HepG2 (cell line): ENCODE data around the gene ROBO3.

ENCODE experiments used
- EP300 ChIP-seq, 3 experiments: sonication (generic) in 1 of 3; formaldehyde crosslinking in 1 of 3; IDR thresholded peaks; 2 replicates each; pipeline versions ENCODE4 v1.5.1 to v1.6.1; 2011 to 2020; ENCODE audit warnings: low read depth in 2 of 3, low read length in 2 of 3, borderline replicate concordance in 1 of 3, improper control_type of control experiment in 1 of 3, mild to moderate bottlenecking in 1 of 3, missing genetic modification reagents in 1 of 3, moderate library complexity in 1 of 3
- EZH2 ChIP-seq: conservative IDR thresholded peaks from 2 replicates; pipeline ENCODE4 v1.6.1; 2012; ENCODE audit warnings: mild to moderate bottlenecking, low read depth, low read length, moderate library complexity
- IKZF4 ChIP-seq: sonication (generic); formaldehyde crosslinking; IDR thresholded peaks from 2 replicates; pipeline ENCODE4 v1.5.1; 2020; ENCODE audit warnings: borderline replicate concordance, mild to moderate bottlenecking, low read depth, missing genetic modification reagents; ENCODE audit errors: not compliant biosample characterization
- MAFG ChIP-seq: sonication (generic); formaldehyde crosslinking; IDR thresholded peaks from 2 replicates; pipeline ENCODE4 v1.5.1; 2020; ENCODE audit warnings: mild to moderate bottlenecking, missing genetic modification reagents
- MAZ ChIP-seq, 2 experiments: sonication (generic) in 1 of 2; formaldehyde crosslinking in 1 of 2; IDR thresholded peaks; 2 replicates each; pipeline versions ENCODE4 v1.5.0 to v1.6.1; 2012 to 2020; ENCODE audit warnings: low read depth in 2 of 2, mild to moderate bottlenecking in 2 of 2, borderline replicate concordance in 1 of 2, improper control_type of control experiment in 1 of 2, low read length in 1 of 2, missing genetic modification reagents in 1 of 2, moderate library complexity in 1 of 2
- MXD4 ChIP-seq: IDR thresholded peaks from 2 replicates; pipeline ENCODE4 v1.6.1; 2016; ENCODE audit warnings: mild to moderate bottlenecking, missing biosample characterization, missing genetic modification reagents
- SOX6 ChIP-seq, 2 experiments: fragments of 450-650 bp in 1 of 2; sonication (generic) in 1 of 2; formaldehyde crosslinking in 1 of 2; IDR thresholded peaks; 2 replicates each; pipeline versions ENCODE4 v1.4.0 to v1.6.1; 2017 to 2020; ENCODE audit warnings: antibody characterized with exemption in 1 of 2, mild to moderate bottlenecking in 1 of 2, missing genetic modification reagents in 1 of 2
- ZNF432 ChIP-seq: sonication (generic); formaldehyde crosslinking; IDR thresholded peaks from 2 replicates; pipeline ENCODE4 v1.5.0; 2020; ENCODE audit warnings: missing genetic modification reagents, mild to moderate bottlenecking, borderline replicate concordance
- TF ChIP-seq, protein P1 (sequence below): sonication (generic); formaldehyde crosslinking; IDR thresholded peaks from 2 replicates; pipeline ENCODE4 v1.5.0; 2020; ENCODE audit warnings: mild to moderate bottlenecking, missing genetic modification reagents, moderate library complexity
- TF ChIP-seq, protein P2 (sequence below): sonication (generic); formaldehyde crosslinking; conservative IDR thresholded peaks from 2 replicates; pipeline ENCODE4 v1.4.0; 2020; ENCODE audit warnings: missing genetic modification reagents
- TF ChIP-seq, protein P3 (sequence below): IDR thresholded peaks from 2 replicates; pipeline ENCODE4 v1.6.1; 2016; ENCODE audit warnings: low read depth, control low read depth
- TF ChIP-seq, protein P4 (sequence below): sonication (generic); formaldehyde crosslinking; IDR thresholded peaks from 2 replicates; pipeline ENCODE4 v1.5.1; 2020; ENCODE audit warnings: mild to moderate bottlenecking, missing genetic modification reagents, borderline replicate concordance
- TF ChIP-seq, protein P5 (sequence below): IDR thresholded peaks from 2 replicates; pipeline ENCODE4 v1.4.0; 2020; ENCODE audit warnings: mild to moderate bottlenecking, missing genetic modification reagents
- TF ChIP-seq, protein P6 (sequence below): sonication (generic); formaldehyde crosslinking; IDR thresholded peaks from 2 replicates; pipeline ENCODE4 v1.4.0; 2020; ENCODE audit warnings: missing genetic modification reagents, low read depth, mild to moderate bottlenecking, borderline replicate concordance

DNA sequence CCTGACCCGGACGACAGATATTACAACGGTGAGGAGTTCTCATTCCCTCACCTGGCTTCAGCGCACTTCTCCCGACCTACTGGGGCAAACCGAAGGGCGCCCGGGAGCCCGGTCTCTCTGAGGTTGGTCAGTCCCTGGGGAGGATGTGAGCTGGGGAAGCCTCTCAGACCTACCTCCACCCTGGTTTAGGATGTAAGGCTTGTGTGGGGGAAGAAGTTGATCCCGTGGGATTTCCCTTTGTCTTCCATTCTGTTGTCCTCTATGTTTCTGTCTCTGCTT is 12.3 kb downstream of the ROBO3 start:
- TF ChIP-seq MXD4 (CRISPR knock-in tag), result no peak
- TF ChIP-seq SOX6 (IDR thresholded peaks at IDR 0.05), result no peak
- TF ChIP-seq SOX6 (CRISPR knock-in tag; IDR thresholded peaks at IDR 0.05), result no peak
- TF ChIP-seq, protein P1, sequence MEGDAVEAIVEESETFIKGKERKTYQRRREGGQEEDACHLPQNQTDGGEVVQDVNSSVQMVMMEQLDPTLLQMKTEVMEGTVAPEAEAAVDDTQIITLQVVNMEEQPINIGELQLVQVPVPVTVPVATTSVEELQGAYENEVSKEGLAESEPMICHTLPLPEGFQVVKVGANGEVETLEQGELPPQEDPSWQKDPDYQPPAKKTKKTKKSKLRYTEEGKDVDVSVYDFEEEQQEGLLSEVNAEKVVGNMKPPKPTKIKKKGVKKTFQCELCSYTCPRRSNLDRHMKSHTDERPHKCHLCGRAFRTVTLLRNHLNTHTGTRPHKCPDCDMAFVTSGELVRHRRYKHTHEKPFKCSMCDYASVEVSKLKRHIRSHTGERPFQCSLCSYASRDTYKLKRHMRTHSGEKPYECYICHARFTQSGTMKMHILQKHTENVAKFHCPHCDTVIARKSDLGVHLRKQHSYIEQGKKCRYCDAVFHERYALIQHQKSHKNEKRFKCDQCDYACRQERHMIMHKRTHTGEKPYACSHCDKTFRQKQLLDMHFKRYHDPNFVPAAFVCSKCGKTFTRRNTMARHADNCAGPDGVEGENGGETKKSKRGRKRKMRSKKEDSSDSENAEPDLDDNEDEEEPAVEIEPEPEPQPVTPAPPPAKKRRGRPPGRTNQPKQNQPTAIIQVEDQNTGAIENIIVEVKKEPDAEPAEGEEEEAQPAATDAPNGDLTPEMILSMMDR, result no peak
- TF ChIP-seq ZNF432 (CRISPR knock-in tag), result no peak
- TF ChIP-seq MAFG, result no peak
- TF ChIP-seq, protein P2, sequence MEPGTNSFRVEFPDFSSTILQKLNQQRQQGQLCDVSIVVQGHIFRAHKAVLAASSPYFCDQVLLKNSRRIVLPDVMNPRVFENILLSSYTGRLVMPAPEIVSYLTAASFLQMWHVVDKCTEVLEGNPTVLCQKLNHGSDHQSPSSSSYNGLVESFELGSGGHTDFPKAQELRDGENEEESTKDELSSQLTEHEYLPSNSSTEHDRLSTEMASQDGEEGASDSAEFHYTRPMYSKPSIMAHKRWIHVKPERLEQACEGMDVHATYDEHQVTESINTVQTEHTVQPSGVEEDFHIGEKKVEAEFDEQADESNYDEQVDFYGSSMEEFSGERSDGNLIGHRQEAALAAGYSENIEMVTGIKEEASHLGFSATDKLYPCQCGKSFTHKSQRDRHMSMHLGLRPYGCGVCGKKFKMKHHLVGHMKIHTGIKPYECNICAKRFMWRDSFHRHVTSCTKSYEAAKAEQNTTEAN (CRISPR knock-in tag), result no peak
- TF ChIP-seq, protein P3, sequence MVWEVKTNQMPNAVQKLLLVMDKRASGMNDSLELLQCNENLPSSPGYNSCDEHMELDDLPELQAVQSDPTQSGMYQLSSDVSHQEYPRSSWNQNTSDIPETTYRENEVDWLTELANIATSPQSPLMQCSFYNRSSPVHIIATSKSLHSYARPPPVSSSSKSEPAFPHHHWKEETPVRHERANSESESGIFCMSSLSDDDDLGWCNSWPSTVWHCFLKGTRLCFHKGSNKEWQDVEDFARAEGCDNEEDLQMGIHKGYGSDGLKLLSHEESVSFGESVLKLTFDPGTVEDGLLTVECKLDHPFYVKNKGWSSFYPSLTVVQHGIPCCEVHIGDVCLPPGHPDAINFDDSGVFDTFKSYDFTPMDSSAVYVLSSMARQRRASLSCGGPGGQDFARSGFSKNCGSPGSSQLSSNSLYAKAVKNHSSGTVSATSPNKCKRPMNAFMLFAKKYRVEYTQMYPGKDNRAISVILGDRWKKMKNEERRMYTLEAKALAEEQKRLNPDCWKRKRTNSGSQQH (CRISPR knock-in tag), result no peak
- no peak for TF ChIP-seq MAZ (IDR thresholded peaks at IDR 0.05; ENCODE audit: borderline replicate concordance, low read depth, low read length)
- TF ChIP-seq MAZ (CRISPR knock-in tag; IDR thresholded peaks at IDR 0.05; ENCODE audit: low read depth), result no peak
- TF ChIP-seq, protein P4, sequence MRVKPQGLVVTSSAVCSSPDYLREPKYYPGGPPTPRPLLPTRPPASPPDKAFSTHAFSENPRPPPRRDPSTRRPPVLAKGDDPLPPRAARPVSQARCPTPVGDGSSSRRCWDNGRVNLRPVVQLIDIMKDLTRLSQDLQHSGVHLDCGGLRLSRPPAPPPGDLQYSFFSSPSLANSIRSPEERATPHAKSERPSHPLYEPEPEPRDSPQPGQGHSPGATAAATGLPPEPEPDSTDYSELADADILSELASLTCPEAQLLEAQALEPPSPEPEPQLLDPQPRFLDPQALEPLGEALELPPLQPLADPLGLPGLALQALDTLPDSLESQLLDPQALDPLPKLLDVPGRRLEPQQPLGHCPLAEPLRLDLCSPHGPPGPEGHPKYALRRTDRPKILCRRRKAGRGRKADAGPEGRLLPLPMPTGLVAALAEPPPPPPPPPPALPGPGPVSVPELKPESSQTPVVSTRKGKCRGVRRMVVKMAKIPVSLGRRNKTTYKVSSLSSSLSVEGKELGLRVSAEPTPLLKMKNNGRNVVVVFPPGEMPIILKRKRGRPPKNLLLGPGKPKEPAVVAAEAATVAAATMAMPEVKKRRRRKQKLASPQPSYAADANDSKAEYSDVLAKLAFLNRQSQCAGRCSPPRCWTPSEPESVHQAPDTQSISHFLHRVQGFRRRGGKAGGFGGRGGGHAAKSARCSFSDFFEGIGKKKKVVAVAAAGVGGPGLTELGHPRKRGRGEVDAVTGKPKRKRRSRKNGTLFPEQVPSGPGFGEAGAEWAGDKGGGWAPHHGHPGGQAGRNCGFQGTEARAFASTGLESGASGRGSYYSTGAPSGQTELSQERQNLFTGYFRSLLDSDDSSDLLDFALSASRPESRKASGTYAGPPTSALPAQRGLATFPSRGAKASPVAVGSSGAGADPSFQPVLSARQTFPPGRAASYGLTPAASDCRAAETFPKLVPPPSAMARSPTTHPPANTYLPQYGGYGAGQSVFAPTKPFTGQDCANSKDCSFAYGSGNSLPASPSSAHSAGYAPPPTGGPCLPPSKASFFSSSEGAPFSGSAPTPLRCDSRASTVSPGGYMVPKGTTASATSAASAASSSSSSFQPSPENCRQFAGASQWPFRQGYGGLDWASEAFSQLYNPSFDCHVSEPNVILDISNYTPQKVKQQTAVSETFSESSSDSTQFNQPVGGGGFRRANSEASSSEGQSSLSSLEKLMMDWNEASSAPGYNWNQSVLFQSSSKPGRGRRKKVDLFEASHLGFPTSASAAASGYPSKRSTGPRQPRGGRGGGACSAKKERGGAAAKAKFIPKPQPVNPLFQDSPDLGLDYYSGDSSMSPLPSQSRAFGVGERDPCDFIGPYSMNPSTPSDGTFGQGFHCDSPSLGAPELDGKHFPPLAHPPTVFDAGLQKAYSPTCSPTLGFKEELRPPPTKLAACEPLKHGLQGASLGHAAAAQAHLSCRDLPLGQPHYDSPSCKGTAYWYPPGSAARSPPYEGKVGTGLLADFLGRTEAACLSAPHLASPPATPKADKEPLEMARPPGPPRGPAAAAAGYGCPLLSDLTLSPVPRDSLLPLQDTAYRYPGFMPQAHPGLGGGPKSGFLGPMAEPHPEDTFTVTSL (CRISPR knock-in tag), result no peak
- no peak for TF ChIP-seq IKZF4
- TF ChIP-seq EZH2, result no peak
- TF ChIP-seq EP300 (IDR thresholded peaks at IDR 0.05; ENCODE audit: low read depth in 2 of 2, low read length in 2 of 2), result no peak
- TF ChIP-seq EP300 (CRISPR knock-in tag; IDR thresholded peaks at IDR 0.05; ENCODE audit: borderline replicate concordance), result no peak
- TF ChIP-seq, protein P5, sequence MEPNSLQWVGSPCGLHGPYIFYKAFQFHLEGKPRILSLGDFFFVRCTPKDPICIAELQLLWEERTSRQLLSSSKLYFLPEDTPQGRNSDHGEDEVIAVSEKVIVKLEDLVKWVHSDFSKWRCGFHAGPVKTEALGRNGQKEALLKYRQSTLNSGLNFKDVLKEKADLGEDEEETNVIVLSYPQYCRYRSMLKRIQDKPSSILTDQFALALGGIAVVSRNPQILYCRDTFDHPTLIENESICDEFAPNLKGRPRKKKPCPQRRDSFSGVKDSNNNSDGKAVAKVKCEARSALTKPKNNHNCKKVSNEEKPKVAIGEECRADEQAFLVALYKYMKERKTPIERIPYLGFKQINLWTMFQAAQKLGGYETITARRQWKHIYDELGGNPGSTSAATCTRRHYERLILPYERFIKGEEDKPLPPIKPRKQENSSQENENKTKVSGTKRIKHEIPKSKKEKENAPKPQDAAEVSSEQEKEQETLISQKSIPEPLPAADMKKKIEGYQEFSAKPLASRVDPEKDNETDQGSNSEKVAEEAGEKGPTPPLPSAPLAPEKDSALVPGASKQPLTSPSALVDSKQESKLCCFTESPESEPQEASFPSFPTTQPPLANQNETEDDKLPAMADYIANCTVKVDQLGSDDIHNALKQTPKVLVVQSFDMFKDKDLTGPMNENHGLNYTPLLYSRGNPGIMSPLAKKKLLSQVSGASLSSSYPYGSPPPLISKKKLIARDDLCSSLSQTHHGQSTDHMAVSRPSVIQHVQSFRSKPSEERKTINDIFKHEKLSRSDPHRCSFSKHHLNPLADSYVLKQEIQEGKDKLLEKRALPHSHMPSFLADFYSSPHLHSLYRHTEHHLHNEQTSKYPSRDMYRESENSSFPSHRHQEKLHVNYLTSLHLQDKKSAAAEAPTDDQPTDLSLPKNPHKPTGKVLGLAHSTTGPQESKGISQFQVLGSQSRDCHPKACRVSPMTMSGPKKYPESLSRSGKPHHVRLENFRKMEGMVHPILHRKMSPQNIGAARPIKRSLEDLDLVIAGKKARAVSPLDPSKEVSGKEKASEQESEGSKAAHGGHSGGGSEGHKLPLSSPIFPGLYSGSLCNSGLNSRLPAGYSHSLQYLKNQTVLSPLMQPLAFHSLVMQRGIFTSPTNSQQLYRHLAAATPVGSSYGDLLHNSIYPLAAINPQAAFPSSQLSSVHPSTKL (CRISPR knock-in tag), result no peak
- TF ChIP-seq, protein P6, sequence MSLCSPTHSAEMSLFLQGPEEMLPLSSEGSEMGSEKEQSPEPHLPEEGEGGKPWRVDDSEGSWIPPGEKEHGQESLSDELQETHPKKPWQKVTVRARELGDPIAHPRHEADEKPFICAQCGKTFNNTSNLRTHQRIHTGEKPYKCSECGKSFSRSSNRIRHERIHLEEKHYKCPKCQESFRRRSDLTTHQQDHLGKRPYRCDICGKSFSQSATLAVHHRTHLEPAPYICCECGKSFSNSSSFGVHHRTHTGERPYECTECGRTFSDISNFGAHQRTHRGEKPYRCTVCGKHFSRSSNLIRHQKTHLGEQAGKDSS (CRISPR knock-in tag), result no peak
